Upper lobe of left lung (tissue), 6 donors: ENCODE data around the gene OR52E8. TPM values are rescaled to one million over a fixed set of nuclear protein-coding genes. Genes with fewer than 3 reads are reported as not detected.

Experiments used
- ATAC-seq, 2 donors: fragments of 200-7000 bp; cut with Tn5 transposase; one replicate each; pipeline ENCODE4 v1.9.1; 2022; ENCODE audit warnings: mild to moderate bottlenecking in 2 of 2, moderate library complexity in 2 of 2; ENCODE audit not compliant: low FRiP score in 2 of 2
- DNase-seq, 2 donors: peaks; one replicate each; pipeline ENCODE4 v3.0.0-alpha.2; 2019 to 2020
- H3K27ac ChIP-seq, 4 donors: fragments of 200-600 bp; sonication (generic); one replicate each; pipeline ENCODE4 v1.5.1; 2016 to 2019
- H3K27me3 ChIP-seq, 4 donors: fragments of 200-600 bp; sonication (generic); one replicate each; pipeline ENCODE4 v1.5.1; 2017 to 2019
- H3K36me3 ChIP-seq, 4 donors: fragments of 200-600 bp; sonication (generic); one replicate each; pipeline ENCODE4 v1.5.1; 2016 to 2019
- H3K4me1 ChIP-seq, 4 donors: fragments of 200-600 bp; sonication (generic); one replicate each; pipeline ENCODE4 v1.5.1; 2018 to 2019
- H3K4me3 ChIP-seq, 4 donors: fragments of 200-600 bp; sonication (generic); one replicate each; pipeline ENCODE4 v1.5.1; 2017 to 2019; ENCODE audit warnings: mild to moderate bottlenecking in 2 of 4, moderate library complexity in 1 of 4
- H3K9me3 ChIP-seq, 4 donors: fragments of 200-600 bp; sonication (generic); one replicate each; pipeline ENCODE4 v1.5.1; 2018 to 2019
- EP300 ChIP-seq, 4 donors: sonication (generic); formaldehyde crosslinking; IDR thresholded peaks; one replicate each; pipeline ENCODE4 v1.5.1; 2017; ENCODE audit warnings: antibody characterized with exemption in 4 of 4, control low read depth in 2 of 4
- POLR2A ChIP-seq, 4 donors: fragments of 450-650 bp; IDR thresholded peaks; one replicate each; pipeline ENCODE4 v1.5.1; 2016 to 2017; ENCODE audit warnings: antibody characterized with exemption in 4 of 4, mild to moderate bottlenecking in 2 of 4
- POLR2AphosphoS5 ChIP-seq, 2 donors: sonication (generic); formaldehyde crosslinking; IDR thresholded peaks; one replicate each; pipeline ENCODE4 v1.5.1; 2017; ENCODE audit warnings: antibody characterized with exemption in 2 of 2
- WGBS, 2 donors: methylation state at CpG; one replicate each; pipeline ENCODE4 v1.1.5; 2017 to 2018; 5-methylcytosine and 5-hydroxymethylcytosine counted together
- total RNA-seq, 6 donors: library from RNA; depleted of rRNA in 4 of 6; stranded (reverse); fragments of >200 nt in 4 of 6; gene quantifications; one replicate each; pipeline versions ENCODE4 v1.1.0 to v1.2.1, GENCODE V29; 2016 to 2021
- TF ChIP-seq, protein P1 (sequence below), 6 experiments: fragments of 450-650 bp in 4 of 6; fragments of 200-600 bp in 2 of 6; sonication (generic) in 2 of 6; IDR thresholded peaks; one replicate each; pipeline ENCODE4 v1.5.1; 2016 to 2019; ENCODE audit warnings: antibody characterized with exemption in 6 of 6
- donor health status: DM: no; HTN: no; CAD: no; lungs with moderate emphysema.
- donor health status: DM: no; HTN: yes; CAD: no; lungs with severe emphysema.

The OR52E8 gene
- total RNA-seq, 6 donors from 2014 or later: not detected

GRCh38 chr11:5851002-5851401 lies 6.5 kb downstream of the OR52E8 start:
- Histone ChIP-seq H3K4me1 (no peaks in the 10 kb centered on the region), H3K36me3 (no peaks in the 10 kb centered on the region), H3K27ac (no peak overlapping the region), H3K4me3 (no peak overlapping the region), H3K27me3 (no peaks in the 10 kb centered on the region), H3K9me3 (no peaks in the 10 kb centered on the region)
- WGBS, 2 donors: 90 to 97% methylated on average over 1 of the region's 1 CpG
- no peak for TF ChIP-seq POLR2A (IDR thresholded peaks at IDR 0.05)
- no peak for TF ChIP-seq POLR2AphosphoS5 (IDR thresholded peaks at IDR 0.05)
- TF ChIP-seq, protein P1, sequence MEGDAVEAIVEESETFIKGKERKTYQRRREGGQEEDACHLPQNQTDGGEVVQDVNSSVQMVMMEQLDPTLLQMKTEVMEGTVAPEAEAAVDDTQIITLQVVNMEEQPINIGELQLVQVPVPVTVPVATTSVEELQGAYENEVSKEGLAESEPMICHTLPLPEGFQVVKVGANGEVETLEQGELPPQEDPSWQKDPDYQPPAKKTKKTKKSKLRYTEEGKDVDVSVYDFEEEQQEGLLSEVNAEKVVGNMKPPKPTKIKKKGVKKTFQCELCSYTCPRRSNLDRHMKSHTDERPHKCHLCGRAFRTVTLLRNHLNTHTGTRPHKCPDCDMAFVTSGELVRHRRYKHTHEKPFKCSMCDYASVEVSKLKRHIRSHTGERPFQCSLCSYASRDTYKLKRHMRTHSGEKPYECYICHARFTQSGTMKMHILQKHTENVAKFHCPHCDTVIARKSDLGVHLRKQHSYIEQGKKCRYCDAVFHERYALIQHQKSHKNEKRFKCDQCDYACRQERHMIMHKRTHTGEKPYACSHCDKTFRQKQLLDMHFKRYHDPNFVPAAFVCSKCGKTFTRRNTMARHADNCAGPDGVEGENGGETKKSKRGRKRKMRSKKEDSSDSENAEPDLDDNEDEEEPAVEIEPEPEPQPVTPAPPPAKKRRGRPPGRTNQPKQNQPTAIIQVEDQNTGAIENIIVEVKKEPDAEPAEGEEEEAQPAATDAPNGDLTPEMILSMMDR (IDR thresholded peaks at IDR 0.05): no peak
- no peak for TF ChIP-seq EP300 (IDR thresholded peaks at IDR 0.05)
- ATAC-seq (no peak), DNase-seq (no peak)

DNA sequence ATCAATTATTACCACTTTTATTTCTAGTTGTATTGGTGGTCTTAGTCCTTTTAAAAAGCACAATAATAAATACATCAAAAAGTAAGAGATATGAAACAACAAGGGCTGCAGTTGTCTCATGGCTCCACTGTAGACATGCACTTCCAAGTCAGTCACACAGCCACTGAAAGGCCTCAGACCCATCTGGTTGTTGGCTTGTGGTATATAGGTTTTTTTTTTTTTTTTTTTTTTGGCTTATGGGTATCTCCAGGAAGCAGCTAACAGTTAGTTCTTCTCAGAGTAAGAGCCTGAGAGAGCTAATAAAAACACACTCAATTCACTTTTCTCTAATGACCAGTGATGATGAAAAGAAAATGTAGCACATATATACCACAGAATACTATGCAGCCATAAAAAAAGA lies 9.8 kb downstream of the OR52E8 start:
- ATAC-seq (no peak), DNase-seq (no peak)
- H3K4me3 ChIP-seq: no peak overlapping the region
- no peaks in the 10 kb centered on the region for H3K36me3 ChIP-seq
- H3K9me3 ChIP-seq: no peaks in the 10 kb centered on the region
- H3K4me1 ChIP-seq: no peaks in the 10 kb centered on the region
- no peak overlapping the region for H3K27ac ChIP-seq
- H3K27me3 ChIP-seq: no peaks in the 10 kb centered on the region
- TF ChIP-seq POLR2AphosphoS5 (IDR thresholded peaks at IDR 0.05): no peak
- TF ChIP-seq POLR2A (IDR thresholded peaks at IDR 0.05): no peak
- no peak for TF ChIP-seq EP300 (IDR thresholded peaks at IDR 0.05)
- TF ChIP-seq, protein P1 (IDR thresholded peaks at IDR 0.05): no peak

- Histone ChIP-seq H3K36me3 (no peaks in the 10 kb centered on the region), H3K27me3 (no peaks in the 10 kb centered on the region), H3K9me3 (no peaks in the 10 kb centered on the region), H3K27ac (no peak overlapping the region), H3K4me1 (no peaks in the 10 kb centered on the region), H3K4me3 (no peak overlapping the region)
- TF ChIP-seq, protein P1 (IDR thresholded peaks at IDR 0.05): no peak
- no peak for TF ChIP-seq POLR2AphosphoS5 (IDR thresholded peaks at IDR 0.05)
- TF ChIP-seq POLR2A (IDR thresholded peaks at IDR 0.05): no peak
- no peak for TF ChIP-seq EP300 (IDR thresholded peaks at IDR 0.05)
- WGBS, 2 donors: 37 to 43% methylated on average over 1 of the region's 1 CpG
- ATAC-seq (no peak), DNase-seq (no peak)
Measured at GRCh38 chr11:5846701-5847100, 10.8 kb downstream of the OR52E8 start.

DNA sequence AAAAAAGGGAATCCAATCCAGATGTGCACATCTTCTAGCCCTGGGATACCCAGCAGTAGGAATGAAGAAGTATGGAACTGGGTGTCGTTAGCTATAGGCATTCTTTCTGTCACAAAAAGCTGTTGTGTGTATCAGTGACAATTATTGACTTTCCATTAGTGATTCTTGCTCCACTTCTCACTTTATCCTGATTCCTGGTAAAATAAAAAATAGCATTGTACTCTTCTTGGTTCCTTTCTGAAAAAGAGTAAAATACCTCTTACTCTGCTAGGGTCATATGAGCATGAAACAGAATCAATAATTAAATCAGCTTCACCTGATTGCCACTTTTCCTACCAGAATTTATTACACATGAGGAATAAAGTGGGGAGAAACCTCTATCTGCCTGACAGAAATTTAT lies 15.7 kb downstream of the OR52E8 start, which contains the start of gene OR52E6:
Gene OR52E6 (minus strand): TSS at position 101 of the 400 bp plus-strand sequence. CDS start 0 bp downstream, at position 101.
- no peaks in the 10 kb centered on the region for H3K4me1 ChIP-seq
- H3K27me3 ChIP-seq: no peaks in the 10 kb centered on the region
- H3K27ac ChIP-seq: no peak within 1 kb of the TSS
- no peak within 1 kb of the TSS for H3K4me3 ChIP-seq
- no peaks in the 10 kb centered on the region for H3K9me3 ChIP-seq
- ATAC-seq: no peak
- TF ChIP-seq POLR2A (IDR thresholded peaks at IDR 0.05) (no peak), EP300 (IDR thresholded peaks at IDR 0.05) (no peak), POLR2AphosphoS5 (IDR thresholded peaks at IDR 0.05) (no peak)
- TF ChIP-seq, protein P1 (IDR thresholded peaks at IDR 0.05): no peak
- DNase-seq: no peak
- WGBS, 2 donors: 0 to 63% methylated on average over 1 of the region's 1 CpG
- no peaks in the 10 kb centered on the region for H3K36me3 ChIP-seq

GRCh38 chr11:5837695-5838094 lies 19.8 kb downstream of the OR52E8 start:
- H3K4me1 ChIP-seq: no peaks in the 10 kb centered on the region
- H3K27me3 ChIP-seq: no peaks in the 10 kb centered on the region
- H3K27ac ChIP-seq: no peak overlapping the region
- H3K36me3 ChIP-seq: no peaks in the 10 kb centered on the region
- TF ChIP-seq POLR2A (IDR thresholded peaks at IDR 0.05) (no peak), POLR2AphosphoS5 (IDR thresholded peaks at IDR 0.05) (no peak), EP300 (IDR thresholded peaks at IDR 0.05) (no peak)
- TF ChIP-seq, protein P1 (IDR thresholded peaks at IDR 0.05): no peak
- no peaks in the 10 kb centered on the region for H3K9me3 ChIP-seq
- WGBS, 2 donors: 82 to 94% methylated on average over 2 of the region's 2 CpGs
- no peak for DNase-seq
- H3K4me3 ChIP-seq: no peak overlapping the region
- no peak for ATAC-seq
